Activated CD8-positive, alpha-beta T cell treated with anti-CD3 and anti-CD28 coated beads for 36 hours (primary cell): ENCODE results near the gene KRT6B. TPM values are rescaled to one million over a fixed set of nuclear protein-coding genes. Genes with fewer than 3 reads are reported as not detected.

ENCODE experiments used
- ATAC-seq: fragments of 200-7000 bp; cut with Tn5 transposase; one replicate; pipeline ENCODE4 v1.10.0; 2021; ENCODE audit warnings: mild to moderate bottlenecking, moderate library complexity
- CTCF ChIA-PET: fragments of 350-600 bp; sonication (Branson Sonifier 250); formaldehyde crosslinking; loops from one replicate; lab custom pipeline; 2021; ENCODE audit warnings: antibody characterized with exemption; lab: Charles Lee
- POLR2A ChIA-PET: fragments of 350-600 bp; sonication (Branson Sonifier 250); formaldehyde crosslinking; loops from one replicate; lab custom pipeline; 2021; ENCODE audit warnings: antibody characterized with exemption; lab: Charles Lee
- DNase-seq: peaks from one replicate; pipeline ENCODE4 v3.0.0-alpha.2; 2020
- H3K27ac Mint-ChIP-seq: one replicate; pipeline ENCODE4 v1.8.0; 2021; ENCODE audit warnings: mild to moderate bottlenecking, mixed read lengths
- H3K27me3 Mint-ChIP-seq: one replicate; pipeline ENCODE4 v1.8.0; 2021; ENCODE audit warnings: mixed read lengths
- H3K36me3 Mint-ChIP-seq: one replicate; pipeline ENCODE4 v1.8.0; 2021; ENCODE audit warnings: low read depth, mixed read lengths
- H3K4me1 Mint-ChIP-seq: one replicate; pipeline ENCODE4 v1.8.0; 2021; ENCODE audit warnings: low read depth, mixed read lengths
- H3K4me3 Mint-ChIP-seq: one replicate; pipeline ENCODE4 v1.8.0; 2021; ENCODE audit warnings: mild to moderate bottlenecking, moderate library complexity, mixed read lengths
- H3K9me3 Mint-ChIP-seq: one replicate; pipeline ENCODE4 v1.8.0; 2021; ENCODE audit warnings: mixed read lengths
- CTCF ChIP-seq: fragments of 200-600 bp; IDR thresholded peaks from one replicate; pipeline ENCODE4 v1.8.0; 2022; ENCODE audit warnings: antibody characterized with exemption, mild to moderate bottlenecking
- intact Hi-C: fragments of 100-400 bp; cut with micrococcal nuclease; formaldehyde crosslinking; loops from one replicate; pipeline ENCODE4 v1.10.0; 2022
- total RNA-seq, 2 experiments: library from RNA; stranded (reverse); gene quantifications; one replicate each; pipeline ENCODE4 v1.2.3, GENCODE V29; 2021

KRT6B gene
- total RNA-seq, 2 experiments from 2014 or later: not detected

- Mint-ChIP-seq H3K27ac (no peak overlapping the region), H3K9me3 (no peaks in the 10 kb centered on the region), H3K27me3 (peaks cover 14% of the 10 kb centered on the region), H3K4me1 (no peaks in the 10 kb centered on the region), H3K36me3 (no peaks in the 10 kb centered on the region), H3K4me3 (no peak overlapping the region)
- ChIA-PET POLR2A (no interaction called here), CTCF (no interaction called here)
- intact Hi-C loops: no loop called here
- no peak for ATAC-seq
- no peak for TF ChIP-seq CTCF
- DNase-seq: no peak
Observed at GRCh38 chr12:52437508-52437907, 14.4 kb downstream of the KRT6B start.

- no peak for ATAC-seq
- no peak overlapping the region for H3K27ac Mint-ChIP-seq
- H3K27me3 Mint-ChIP-seq: peaks cover 10% of the 10 kb centered on the region
- no peaks in the 10 kb centered on the region for H3K9me3 Mint-ChIP-seq
- intact Hi-C loops: no loop called here
- DNase-seq: no peak
- no peak overlapping the region for H3K4me3 Mint-ChIP-seq
- no peak for TF ChIP-seq CTCF
- CTCF ChIA-PET: no interaction called here
- POLR2A ChIA-PET: no interaction called here
- no peaks in the 10 kb centered on the region for H3K4me1 Mint-ChIP-seq
- H3K36me3 Mint-ChIP-seq: no peaks in the 10 kb centered on the region
Observed at GRCh38 chr12:52436828-52437474, 15.0 kb downstream of the KRT6B start.

- TF ChIP-seq CTCF: no peak
- no peak overlapping the region for H3K27ac Mint-ChIP-seq
- intact Hi-C loops: no loop called here
- no peaks in the 10 kb centered on the region for H3K4me1 Mint-ChIP-seq
- DNase-seq (no peak), ATAC-seq (no peak)
- no peaks in the 10 kb centered on the region for H3K9me3 Mint-ChIP-seq
- ChIA-PET CTCF (no interaction called here), POLR2A (interaction anchor here (0.6 kb wide), 1 partner anchor 186 kb away, joined by 3 read pairs; no protein-coding TSS in a partner anchor)
- H3K27me3 Mint-ChIP-seq: peaks cover 7% of the 10 kb centered on the region
- H3K36me3 Mint-ChIP-seq: no peaks in the 10 kb centered on the region
- no peak overlapping the region for H3K4me3 Mint-ChIP-seq
Observed at GRCh38 chr12:52436000-52436827, 15.7 kb downstream of the KRT6B start.

- CTCF ChIA-PET: no interaction called here
- intact Hi-C loops: no loop called here
- no peak for ATAC-seq
- TF ChIP-seq CTCF: no peak
- Mint-ChIP-seq H3K27ac (no peak overlapping the region), H3K36me3 (no peaks in the 10 kb centered on the region), H3K27me3 (peaks cover 5% of the 10 kb centered on the region), H3K9me3 (no peaks in the 10 kb centered on the region), H3K4me3 (no peak overlapping the region), H3K4me1 (no peaks in the 10 kb centered on the region)
- DNase-seq: no peak
- POLR2A ChIA-PET: no interaction called here
Observed at GRCh38 chr12:52435659-52435999, 16.3 kb downstream of the KRT6B start.
